Fibroblast of lung (primary cell): ENCODE results near the gene LRIF1.

ENCODE experiments used
- CTCF ChIP-seq, 2 donors: IDR thresholded peaks in 1 of 2; conservative IDR thresholded peaks in 1 of 2; 1 replicate in 1 of 2; 2 replicates in 1 of 2; pipeline ENCODE4 v1.5.1; 2011 to 2012; ENCODE audit warnings: low read length in 2 of 2, control low read depth in 1 of 2, inconsistent platforms in 1 of 2, low read depth in 1 of 2, mild to moderate bottlenecking in 1 of 2
- EZH2 ChIP-seq: IDR thresholded peaks from 2 replicates; pipeline ENCODE4 v1.5.1; 2012; ENCODE audit warnings: low read length, control low read depth, mild to moderate bottlenecking; ENCODE audit errors: missing control alignments

GRCh38 chr1:110936567-110936966, 27.2 kb downstream of the LRIF1 start:
- TF ChIP-seq EZH2 (no peak), CTCF (conservative IDR thresholded peaks at IDR 0.05 in 1 of 2, IDR thresholded peaks at IDR 0.05 in 1 of 2; ENCODE audit: low read depth in 1 of 2, low read length in 2 of 2) (no peak)
